Stimulated activated CD4-positive, alpha-beta T cell treated with anti-CD3 and anti-CD28 coated beads, Interleukin-2, amount 100 ng/mL, for 24 hours (primary cell): ENCODE results near the gene PLD1.
A peak's percentile ranks its signal among the peaks of the same experiment; 100 is the strongest.
"Not testable (repeated sequence)": the region's sequence is repeated elsewhere in the genome, so short reads cannot be mapped to it uniquely, and the experiment has no call there.

Experiments
- DNase-seq, 2 donors: peaks; one replicate each; pipeline ENCODE4 v3.0.0-alpha.2; 2020

The PLD1 gene

GRCh38 chr3:171835613-171836012 lies 25.3 kb upstream of the PLD1 start:
- no peak for DNase-seq

DNA sequence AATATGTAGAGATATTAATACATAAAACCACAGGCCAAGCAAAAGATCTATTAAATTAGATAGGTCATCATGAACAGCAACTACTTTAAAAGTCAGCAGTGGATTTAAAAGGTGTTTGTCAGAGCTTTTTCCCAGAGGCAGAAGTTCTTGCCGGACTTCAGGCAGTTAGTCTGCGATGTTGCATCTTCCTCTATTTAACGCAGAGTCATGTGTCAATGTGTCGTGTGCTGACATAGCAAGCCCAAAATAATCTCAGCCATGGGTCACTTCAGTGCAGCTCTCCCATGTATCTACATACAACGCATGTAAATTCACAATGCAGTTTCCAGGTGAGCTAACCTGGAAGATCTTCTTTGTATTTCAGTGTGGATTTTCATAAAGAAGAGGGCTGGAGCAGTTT lies 24.8 kb upstream of the PLD1 start:
- no peak for DNase-seq

GRCh38 chr3:171834461-171834801 lies 24.1 kb upstream of the PLD1 start:
- DNase-seq = no peak

DNA sequence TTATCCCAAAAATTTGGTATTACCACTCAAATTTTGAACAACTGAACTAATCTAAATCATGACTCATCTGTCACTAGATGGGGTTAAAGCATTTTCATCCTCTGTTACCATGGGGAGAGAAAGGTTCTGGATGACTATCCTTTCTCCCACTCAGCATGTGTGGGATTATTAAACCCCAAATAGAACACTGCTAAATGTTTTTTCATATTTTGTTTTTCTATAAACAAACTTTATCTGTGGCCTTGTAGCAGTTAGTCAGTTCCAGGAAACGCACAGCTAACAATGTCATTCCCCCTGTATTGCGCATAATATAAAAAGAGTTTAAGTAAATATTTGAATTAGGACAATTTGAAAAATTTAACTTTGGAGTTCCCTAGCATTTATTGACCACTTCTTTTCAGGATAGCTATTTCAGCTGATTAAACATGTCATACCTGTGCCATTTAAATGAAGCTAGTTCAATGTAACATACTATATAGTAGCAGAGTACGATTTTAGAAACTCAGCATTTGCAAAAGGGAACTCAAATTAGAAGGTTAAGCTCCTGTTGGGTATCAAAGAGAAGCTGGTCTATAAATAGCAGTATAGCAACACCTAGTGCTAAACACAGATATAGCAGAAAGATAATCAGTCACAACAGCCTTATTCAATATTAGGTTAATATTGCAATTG lies 23.6 kb upstream of the PLD1 start:
- DNase-seq = no peak

DNA sequence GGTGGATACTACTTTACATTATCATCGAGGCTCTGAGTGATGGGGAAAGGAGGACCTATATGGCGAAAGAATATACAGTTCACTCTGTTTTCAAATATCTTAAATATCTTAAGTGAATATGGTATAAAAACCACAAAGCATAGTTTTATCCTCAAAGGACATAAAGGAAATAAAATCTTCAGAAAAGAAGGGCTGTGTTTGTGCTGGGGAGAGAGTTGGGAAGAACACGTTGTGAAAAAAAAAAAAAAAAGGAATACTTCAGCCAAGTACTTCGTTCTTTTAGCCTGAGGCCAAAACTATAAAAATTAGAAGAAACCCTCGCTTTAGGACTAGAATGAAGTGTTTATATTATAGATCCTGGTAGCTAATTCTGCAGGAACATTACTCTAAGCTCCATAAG lies 22.7 kb upstream of the PLD1 start:
- no peak for DNase-seq

GRCh38 chr3:171831936-171832335 lies 21.7 kb upstream of the PLD1 start:
- no peak for DNase-seq

- no peak for DNase-seq
These were observed 20.2 kb upstream of the PLD1 start for GRCh38 chr3:171830518-171830875.

DNA sequence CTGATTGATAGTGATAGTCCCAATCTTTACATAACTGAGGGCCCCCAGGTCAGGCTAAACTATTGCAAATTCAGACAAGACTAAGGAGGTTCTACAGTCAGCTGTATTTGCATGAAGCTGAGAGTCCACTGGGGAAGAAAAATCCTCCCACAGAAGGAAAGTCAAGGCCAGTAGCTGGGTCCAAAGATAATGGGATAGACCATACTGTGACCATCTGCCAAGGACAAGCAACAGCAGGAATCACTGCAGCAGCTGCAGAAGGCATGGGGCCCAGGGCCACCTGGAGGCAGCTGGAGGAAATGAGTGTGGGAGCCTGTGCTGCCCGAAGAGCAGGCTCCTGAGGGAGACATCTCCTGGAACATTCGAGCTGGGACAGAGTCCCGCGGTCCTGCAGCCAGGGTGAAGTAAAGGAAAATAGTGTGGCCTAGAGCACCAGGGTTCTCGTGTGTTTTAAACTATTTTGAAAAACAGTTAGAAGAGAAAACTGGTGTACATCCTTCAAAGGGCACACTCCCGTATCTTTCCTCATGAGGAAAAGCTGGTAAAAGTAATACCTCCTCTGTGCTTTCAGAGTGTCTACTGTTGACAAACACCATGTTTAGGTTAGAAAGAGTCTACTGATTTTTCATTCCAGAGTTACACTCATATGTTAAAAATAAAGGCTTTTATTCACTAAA lies 19.7 kb upstream of the PLD1 start:
- peak in 1 of 2 donors; percentile 17 for DNase-seq

DNA sequence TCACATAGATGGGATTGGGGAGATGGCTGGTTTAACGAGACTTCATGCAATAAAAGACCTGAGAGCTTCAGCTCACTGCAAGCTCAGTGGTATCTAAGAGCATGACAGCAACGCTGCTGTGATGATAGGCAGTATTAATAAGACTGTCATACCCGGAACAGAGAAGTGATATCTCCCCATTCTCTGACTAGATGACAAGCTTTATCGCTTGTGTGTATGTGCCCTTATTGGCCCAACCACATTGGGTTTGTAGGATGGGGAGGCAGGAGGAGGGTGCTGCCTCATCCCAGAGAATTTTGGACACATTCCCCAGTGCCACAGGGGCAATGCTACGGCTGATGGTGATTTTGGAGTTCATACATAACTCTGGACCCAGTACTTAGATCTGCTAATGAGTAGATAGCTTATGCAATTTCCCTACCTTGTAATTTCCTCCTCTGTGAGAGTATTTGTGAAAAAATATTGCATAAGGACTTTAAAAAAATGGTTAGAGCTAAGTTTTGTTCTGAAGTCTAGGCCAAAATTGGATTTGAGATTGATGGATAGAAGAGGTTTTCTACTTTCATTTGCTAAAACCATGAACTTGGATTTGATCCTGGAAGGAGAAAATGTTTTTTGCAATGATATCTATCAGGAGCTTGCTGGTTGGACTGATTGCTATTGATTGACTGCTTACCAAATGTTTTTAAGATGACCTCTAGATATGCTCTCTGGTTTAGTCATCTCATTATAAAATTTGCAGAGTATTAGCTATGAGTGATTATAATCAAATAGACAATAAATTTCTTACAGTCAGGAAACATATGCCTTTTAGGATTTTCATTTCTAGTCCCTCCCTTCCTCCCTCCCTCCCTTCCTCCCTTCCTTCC lies 18.9 kb upstream of the PLD1 start:
- no peak for DNase-seq

DNA sequence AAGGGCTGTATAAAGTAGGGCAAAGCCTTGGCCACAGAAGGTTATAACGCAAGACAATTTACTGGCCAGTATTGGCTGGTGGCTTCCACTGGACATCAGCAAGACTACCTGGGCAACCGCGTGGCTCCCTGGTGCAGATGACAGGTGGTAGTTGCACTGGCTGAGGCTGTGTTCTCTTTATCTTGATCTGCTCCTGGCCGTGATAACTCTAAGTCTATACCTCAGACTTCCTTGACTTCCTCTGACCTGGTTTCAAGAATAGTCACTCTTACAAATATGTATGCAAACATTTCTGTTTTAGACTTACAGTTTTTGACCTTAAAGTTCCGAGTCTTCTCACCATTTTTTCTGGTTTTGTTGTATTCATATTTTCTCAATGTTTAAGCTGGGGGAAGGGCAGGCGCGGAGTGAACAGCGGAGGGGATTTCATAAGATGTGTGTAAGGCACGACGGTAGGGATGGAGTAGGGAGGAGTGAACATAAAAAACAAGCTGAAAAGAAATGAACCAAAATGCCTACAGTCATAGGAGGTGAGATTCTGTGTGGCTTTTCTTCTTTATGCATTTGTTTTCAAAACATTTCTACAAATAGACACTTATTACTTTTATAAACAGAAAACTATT lies 17.7 kb upstream of the PLD1 start:
- no peak for DNase-seq

GRCh38 chr3:171827385-171827784 lies 17.1 kb upstream of the PLD1 start:
- DNase-seq = no peak

DNA sequence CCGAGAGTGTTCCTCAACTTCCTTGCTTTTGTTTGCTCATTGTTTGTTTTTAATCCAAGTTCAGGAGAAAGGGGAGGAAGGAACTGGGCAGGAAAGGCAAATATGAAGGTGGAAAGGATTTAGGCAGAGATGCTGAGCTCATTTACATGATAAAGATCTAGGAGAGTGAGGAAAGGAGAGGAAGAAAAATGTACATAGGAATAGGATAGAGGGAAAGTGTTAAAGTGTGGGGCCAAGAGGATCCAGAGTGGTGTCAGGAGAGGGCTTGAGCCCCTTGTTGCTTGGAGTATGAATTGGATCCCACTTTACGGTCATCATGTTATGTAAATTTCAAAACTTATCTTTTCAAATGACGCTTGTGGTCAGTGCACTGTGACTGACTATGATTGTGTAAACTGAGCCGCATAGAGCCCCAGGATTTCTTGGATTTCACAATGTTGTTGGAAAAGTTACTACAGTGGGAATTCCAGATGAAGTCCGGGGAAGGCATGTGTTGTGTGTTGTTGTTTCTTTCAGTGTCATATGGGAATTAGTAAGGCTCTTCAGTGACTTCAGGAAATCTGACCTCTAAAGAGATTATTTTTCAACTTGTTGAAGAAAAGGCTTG lies 15.0 kb upstream of the PLD1 start:
- no peak for DNase-seq

- no peak for DNase-seq
These were observed 14.5 kb upstream of the PLD1 start for GRCh38 chr3:171824824-171825221.

- DNase-seq = no peak
These were observed 13.8 kb upstream of the PLD1 start for GRCh38 chr3:171824116-171824515.

DNA sequence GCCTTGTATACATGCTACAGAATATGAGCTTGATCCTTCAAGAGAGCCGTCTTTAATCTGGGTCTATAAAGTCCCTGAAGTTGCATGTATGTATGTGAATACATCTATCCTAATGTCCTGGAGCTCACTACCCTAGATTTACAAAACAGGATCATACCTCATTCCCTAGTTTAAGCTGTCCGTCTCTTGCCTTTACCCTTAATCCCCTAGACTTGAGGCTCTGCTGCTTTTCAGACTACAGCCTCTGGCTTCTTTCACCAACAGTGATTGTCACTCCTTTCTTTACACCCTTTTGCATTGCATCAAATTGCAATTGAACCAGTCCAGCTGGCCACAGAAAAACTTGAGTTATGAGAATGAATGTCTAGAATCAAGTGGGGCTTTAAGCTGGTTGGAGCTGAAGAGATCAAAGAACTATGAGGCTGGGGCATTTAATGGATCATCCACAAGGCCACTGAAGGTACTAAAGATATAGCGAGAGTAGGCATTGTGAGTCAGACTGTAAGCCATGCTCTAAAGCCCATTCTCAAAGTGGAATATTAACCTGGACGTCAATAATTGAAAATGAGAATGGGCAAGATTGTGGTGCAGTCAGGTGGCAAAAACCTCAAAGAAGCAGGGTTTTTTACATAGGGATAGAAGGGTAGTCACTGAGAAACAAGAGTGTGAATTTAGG lies 12.3 kb upstream of the PLD1 start:
- DNase-seq = no peak

- DNase-seq = no peak
These were observed 11.6 kb upstream of the PLD1 start for GRCh38 chr3:171821778-171822358.

DNA sequence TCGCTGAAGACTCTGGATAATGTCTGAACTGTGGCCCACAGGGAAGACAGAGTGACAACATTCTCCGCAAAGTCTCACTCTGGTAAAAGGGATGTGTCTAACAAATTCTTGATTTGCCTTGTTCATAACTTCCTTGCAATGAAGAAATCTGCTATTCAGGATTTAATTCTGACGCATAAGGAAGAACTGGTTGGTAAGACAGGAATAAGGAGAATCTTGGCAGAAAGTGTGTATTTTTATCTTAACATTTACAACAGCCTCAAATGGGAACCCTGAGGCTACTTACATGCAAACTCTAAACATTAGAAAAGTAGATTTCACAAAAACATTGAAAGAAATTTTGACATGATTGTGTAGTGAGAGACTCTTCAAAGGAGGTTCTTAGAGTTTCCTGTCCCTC lies 10.8 kb upstream of the PLD1 start:
- no peak for DNase-seq

GRCh38 chr3:171817074-171817800 lies 7.0 kb upstream of the PLD1 start:
- no peak for DNase-seq

DNA sequence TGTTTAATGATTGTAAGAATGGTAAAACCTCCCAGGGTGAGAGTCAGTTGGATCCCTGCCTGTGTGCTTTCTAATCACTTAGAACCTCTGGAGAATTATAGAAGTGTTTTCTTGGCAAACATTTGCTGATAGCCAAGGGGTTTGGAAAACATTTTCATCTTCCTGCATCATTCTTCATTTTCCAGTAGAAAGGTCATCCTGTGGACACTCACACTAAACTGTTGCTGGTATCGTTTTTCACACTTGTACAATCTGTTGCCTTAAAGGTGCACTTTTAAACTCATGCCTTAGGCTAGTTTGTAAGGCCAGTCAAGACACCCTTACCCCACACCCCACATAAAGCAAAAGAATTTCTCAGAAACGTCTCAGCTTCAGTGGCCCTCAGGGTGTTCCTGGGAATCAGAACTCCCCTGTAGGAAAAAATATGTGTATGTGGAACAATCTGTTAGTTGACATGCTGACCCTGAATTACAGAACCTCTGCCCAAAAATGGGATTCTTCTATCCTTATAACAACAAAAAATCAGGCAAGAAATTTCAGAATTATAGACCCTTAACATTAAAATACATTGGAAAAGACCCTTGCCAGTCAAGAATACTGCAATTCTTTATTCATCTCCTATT lies 5.8 kb upstream of the PLD1 start:
- no peak for DNase-seq

DNA sequence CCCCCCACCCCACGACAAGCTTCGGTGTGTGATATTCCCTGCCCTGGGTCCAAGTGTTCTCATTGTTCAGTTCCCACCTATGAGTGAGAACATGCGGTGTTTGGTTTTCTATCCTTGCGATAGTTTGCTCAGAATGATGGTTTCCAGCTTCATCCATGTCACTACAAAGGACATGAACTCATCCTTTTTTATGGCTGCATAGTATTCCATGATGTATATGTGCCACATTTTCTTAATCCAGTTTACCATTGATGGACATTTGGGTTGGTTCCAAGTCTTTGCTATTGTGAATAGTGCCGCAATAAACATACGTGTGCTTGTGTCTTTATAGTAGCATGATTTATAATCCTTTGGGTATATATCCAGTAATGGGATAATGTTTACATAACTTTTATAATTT lies 4.4 kb upstream of the PLD1 start:
- DNase-seq = not testable (repeated sequence)

GRCh38 chr3:171813897-171814460 lies 3.7 kb upstream of the PLD1 start:
- DNase-seq = peak in 1 of 2 donors; percentile 10
